ENCODE data around the gene DUSP22.

DUSP22 gene

GRCh38 chr6:313087-313486 lies 20.8 kb downstream of the DUSP22 start:
- no CpG with 5 or more reads among the region's 2 CpGs for WGBS (ENCODE audit: extremely low coverage, insufficient coverage, low lambda C conversion rate)
- Histone ChIP-seq H3K23ac (ENCODE audit: low read length) (no peak overlapping the region), H3K9ac (ENCODE audit: low read length) (no peak overlapping the region)

GRCh38 chr6:313917-314316 lies 21.6 kb downstream of the DUSP22 start:
- no peaks in the 10 kb centered on the region for H3K79me2 ChIP-seq (ENCODE audit: control insufficient read depth, insufficient read depth, low read length)
- no CpG with 5 or more reads among the region's 10 CpGs for WGBS (ENCODE audit: extremely low coverage, insufficient coverage, low lambda C conversion rate)
- H3K27ac ChIP-seq (ENCODE audit: low read depth, low read length), result no peak overlapping the region
- no peak overlapping the region for H3K23ac ChIP-seq (ENCODE audit: low read length)
- H4K5ac ChIP-seq (ENCODE audit: low read length), result no peak overlapping the region
- H3K4ac ChIP-seq (ENCODE audit: low read depth, low read length), result no peak overlapping the region
- no peak overlapping the region for H2BK120ac ChIP-seq (ENCODE audit: low read depth, low read length)
- no peak overlapping the region for H3K56ac ChIP-seq (ENCODE audit: low read length)
- no peaks in the 10 kb centered on the region for H3K27me3 ChIP-seq (ENCODE audit: insufficient read depth, low read length, poor library complexity)
- no peak for DNase-seq
- H2AK5ac ChIP-seq (ENCODE audit: low read length), result no peak overlapping the region
- no peak overlapping the region for H4K8ac ChIP-seq (ENCODE audit: low read depth, low read length)
- no peak overlapping the region for H3K9ac ChIP-seq (ENCODE audit: low read length)
- H3K4me2 ChIP-seq (ENCODE audit: low read length), result no peak overlapping the region
- H3K18ac ChIP-seq (ENCODE audit: low read length), result no peak overlapping the region
- no peak overlapping the region for H3K4me3 ChIP-seq (ENCODE audit: low read length)
- no peaks in the 10 kb centered on the region for H3K4me1 ChIP-seq (ENCODE audit: control insufficient read depth, low read depth, low read length)
- no peak overlapping the region for H2BK15ac ChIP-seq (replicated peaks; ENCODE audit: low read depth)
- H2BK5ac ChIP-seq (ENCODE audit: low read length), result no peak overlapping the region
- H3K79me1 ChIP-seq (ENCODE audit: low read length), result no peaks in the 10 kb centered on the region
- H3K36me3 ChIP-seq (ENCODE audit: control insufficient read depth, insufficient read depth, low read length), result no peaks in the 10 kb centered on the region

More at GRCh38 chr6:313087-313486, 20.8 kb downstream of the DUSP22 start:
- Histone ChIP-seq H2BK15ac (replicated peaks; ENCODE audit: low read depth) (no peak overlapping the region), H3K56ac (ENCODE audit: low read length) (no peak overlapping the region), H3K4me3 (ENCODE audit: low read length) (no peak overlapping the region), H3K4ac (ENCODE audit: low read depth, low read length) (no peak overlapping the region), H3K27me3 (ENCODE audit: insufficient read depth, low read length, poor library complexity) (no peaks in the 10 kb centered on the region), H4K8ac (ENCODE audit: low read depth, low read length) (no peak overlapping the region), H3K79me1 (ENCODE audit: low read length) (no peaks in the 10 kb centered on the region), H3K79me2 (ENCODE audit: control insufficient read depth, insufficient read depth, low read length) (no peaks in the 10 kb centered on the region), H3K4me1 (ENCODE audit: control insufficient read depth, low read depth, low read length) (no peaks in the 10 kb centered on the region), H3K18ac (ENCODE audit: low read length) (no peak overlapping the region), H2BK5ac (ENCODE audit: low read length) (no peak overlapping the region), H2BK120ac (ENCODE audit: low read depth, low read length) (no peak overlapping the region), H3K36me3 (ENCODE audit: control insufficient read depth, insufficient read depth, low read length) (no peaks in the 10 kb centered on the region), H3K4me2 (ENCODE audit: low read length) (no peak overlapping the region), H2AK5ac (ENCODE audit: low read length) (no peak overlapping the region), H3K27ac (ENCODE audit: low read depth, low read length) (no peak overlapping the region), H4K5ac (ENCODE audit: low read length) (no peak overlapping the region)
- no peak for DNase-seq

- DNase-seq, result no peak
- no peak overlapping the region for H3K23ac ChIP-seq (ENCODE audit: low read length)
- no peaks in the 10 kb centered on the region for H3K4me1 ChIP-seq (ENCODE audit: control insufficient read depth, low read depth, low read length)
- H2AK5ac ChIP-seq (ENCODE audit: low read length), result no peak overlapping the region
- H3K18ac ChIP-seq (ENCODE audit: low read length), result no peak overlapping the region
- no peak overlapping the region for H3K9ac ChIP-seq (ENCODE audit: low read length)
- no peaks in the 10 kb centered on the region for H3K79me2 ChIP-seq (ENCODE audit: control insufficient read depth, insufficient read depth, low read length)
- H4K8ac ChIP-seq (ENCODE audit: low read depth, low read length), result no peak overlapping the region
- H3K27me3 ChIP-seq (ENCODE audit: insufficient read depth, low read length, poor library complexity), result no peaks in the 10 kb centered on the region
- WGBS (ENCODE audit: extremely low coverage, insufficient coverage, low lambda C conversion rate), result no CpG with 5 or more reads among the region's 5 CpGs
- H4K5ac ChIP-seq (ENCODE audit: low read length), result no peak overlapping the region
- no peak overlapping the region for H3K4me2 ChIP-seq (ENCODE audit: low read length)
- H3K4me3 ChIP-seq (ENCODE audit: low read length), result no peak overlapping the region
- H3K4ac ChIP-seq (ENCODE audit: low read depth, low read length), result no peak overlapping the region
- H3K36me3 ChIP-seq (ENCODE audit: control insufficient read depth, insufficient read depth, low read length), result no peaks in the 10 kb centered on the region
- H2BK15ac ChIP-seq (replicated peaks; ENCODE audit: low read depth), result no peak overlapping the region
- no peak overlapping the region for H2BK5ac ChIP-seq (ENCODE audit: low read length)
- H3K56ac ChIP-seq (ENCODE audit: low read length), result no peak overlapping the region
- no peaks in the 10 kb centered on the region for H3K79me1 ChIP-seq (ENCODE audit: low read length)
- no peak overlapping the region for H2BK120ac ChIP-seq (ENCODE audit: low read depth, low read length)
- no peak overlapping the region for H3K27ac ChIP-seq (ENCODE audit: low read depth, low read length)
Observed at GRCh38 chr6:314377-314776, 22.1 kb downstream of the DUSP22 start.

- no peak overlapping the region for H3K4me3 ChIP-seq (ENCODE audit: low read length)
- no peak overlapping the region for H4K5ac ChIP-seq (ENCODE audit: low read length)
- no peak overlapping the region for H2AK5ac ChIP-seq (ENCODE audit: low read length)
- no peaks in the 10 kb centered on the region for H3K79me1 ChIP-seq (ENCODE audit: low read length)
- WGBS (ENCODE audit: extremely low coverage, insufficient coverage, low lambda C conversion rate), result no CpG with 5 or more reads among the region's 6 CpGs
- H3K4me2 ChIP-seq (ENCODE audit: low read length), result no peak overlapping the region
- H3K23ac ChIP-seq (ENCODE audit: low read length), result no peak overlapping the region
- H3K56ac ChIP-seq (ENCODE audit: low read length), result no peak overlapping the region
- no peak overlapping the region for H2BK120ac ChIP-seq (ENCODE audit: low read depth, low read length)
- DNase-seq, result no peak
- H3K27ac ChIP-seq (ENCODE audit: low read depth, low read length), result no peak overlapping the region
- no peak overlapping the region for H3K9ac ChIP-seq (ENCODE audit: low read length)
- H2BK5ac ChIP-seq (ENCODE audit: low read length), result no peak overlapping the region
- H3K27me3 ChIP-seq (ENCODE audit: insufficient read depth, low read length, poor library complexity), result no peaks in the 10 kb centered on the region
- H3K4me1 ChIP-seq (ENCODE audit: control insufficient read depth, low read depth, low read length), result no peaks in the 10 kb centered on the region
- H4K8ac ChIP-seq (ENCODE audit: low read depth, low read length), result no peak overlapping the region
- no peak overlapping the region for H3K18ac ChIP-seq (ENCODE audit: low read length)
- H3K36me3 ChIP-seq (ENCODE audit: control insufficient read depth, insufficient read depth, low read length), result no peaks in the 10 kb centered on the region
- H3K4ac ChIP-seq (ENCODE audit: low read depth, low read length), result no peak overlapping the region
- no peaks in the 10 kb centered on the region for H3K79me2 ChIP-seq (ENCODE audit: control insufficient read depth, insufficient read depth, low read length)
- no peak overlapping the region for H2BK15ac ChIP-seq (replicated peaks; ENCODE audit: low read depth)
Observed at GRCh38 chr6:315226-315625, 22.9 kb downstream of the DUSP22 start.

- no peak overlapping the region for H3K4ac ChIP-seq (ENCODE audit: low read depth, low read length)
- no peak overlapping the region for H3K27ac ChIP-seq (ENCODE audit: low read depth, low read length)
- no peaks in the 10 kb centered on the region for H3K36me3 ChIP-seq (ENCODE audit: control insufficient read depth, insufficient read depth, low read length)
- H3K4me1 ChIP-seq (ENCODE audit: control insufficient read depth, low read depth, low read length), result no peaks in the 10 kb centered on the region
- no peak overlapping the region for H3K9ac ChIP-seq (ENCODE audit: low read length)
- no peaks in the 10 kb centered on the region for H3K79me2 ChIP-seq (ENCODE audit: control insufficient read depth, insufficient read depth, low read length)
- no peak overlapping the region for H4K8ac ChIP-seq (ENCODE audit: low read depth, low read length)
- WGBS (ENCODE audit: extremely low coverage, insufficient coverage, low lambda C conversion rate), result no CpG with 5 or more reads among the region's 10 CpGs
- no peaks in the 10 kb centered on the region for H3K79me1 ChIP-seq (ENCODE audit: low read length)
- no peaks in the 10 kb centered on the region for H3K27me3 ChIP-seq (ENCODE audit: insufficient read depth, low read length, poor library complexity)
- no peak overlapping the region for H2AK5ac ChIP-seq (ENCODE audit: low read length)
- no peak overlapping the region for H3K18ac ChIP-seq (ENCODE audit: low read length)
- H3K23ac ChIP-seq (ENCODE audit: low read length), result no peak overlapping the region
- H2BK5ac ChIP-seq (ENCODE audit: low read length), result no peak overlapping the region
- H3K56ac ChIP-seq (ENCODE audit: low read length), result no peak overlapping the region
- no peak overlapping the region for H2BK15ac ChIP-seq (replicated peaks; ENCODE audit: low read depth)
- H4K5ac ChIP-seq (ENCODE audit: low read length), result no peak overlapping the region
- no peak overlapping the region for H3K4me3 ChIP-seq (ENCODE audit: low read length)
- DNase-seq, result peak; percentile 30
- H3K4me2 ChIP-seq (ENCODE audit: low read length), result no peak overlapping the region
- no peak overlapping the region for H2BK120ac ChIP-seq (ENCODE audit: low read depth, low read length)
Observed at GRCh38 chr6:315921-316752, 23.9 kb downstream of the DUSP22 start.

GRCh38 chr6:316753-317038 lies 24.4 kb downstream of the DUSP22 start:
- H3K79me2 ChIP-seq (ENCODE audit: control insufficient read depth, insufficient read depth, low read length), result no peaks in the 10 kb centered on the region
- no peak overlapping the region for H2BK5ac ChIP-seq (ENCODE audit: low read length)
- no peak for DNase-seq

More at GRCh38 chr6:316753-317038, 24.4 kb downstream of the DUSP22 start:
- H4K8ac ChIP-seq (ENCODE audit: low read depth, low read length), result no peak overlapping the region
- no peak overlapping the region for H3K4me2 ChIP-seq (ENCODE audit: low read length)
- H3K56ac ChIP-seq (ENCODE audit: low read length), result no peak overlapping the region
- no peaks in the 10 kb centered on the region for H3K27me3 ChIP-seq (ENCODE audit: insufficient read depth, low read length, poor library complexity)
- H4K5ac ChIP-seq (ENCODE audit: low read length), result no peak overlapping the region
- no peak overlapping the region for H3K4me3 ChIP-seq (ENCODE audit: low read length)
- no peak overlapping the region for H3K18ac ChIP-seq (ENCODE audit: low read length)
- no peak overlapping the region for H3K27ac ChIP-seq (ENCODE audit: low read depth, low read length)
- H3K4me1 ChIP-seq (ENCODE audit: control insufficient read depth, low read depth, low read length), result no peaks in the 10 kb centered on the region
- no peak overlapping the region for H2AK5ac ChIP-seq (ENCODE audit: low read length)
- no peaks in the 10 kb centered on the region for H3K79me1 ChIP-seq (ENCODE audit: low read length)
- H2BK15ac ChIP-seq (replicated peaks; ENCODE audit: low read depth), result no peak overlapping the region
- H3K4ac ChIP-seq (ENCODE audit: low read depth, low read length), result no peak overlapping the region
- no peak overlapping the region for H3K9ac ChIP-seq (ENCODE audit: low read length)
- no peak overlapping the region for H2BK120ac ChIP-seq (ENCODE audit: low read depth, low read length)
- no peaks in the 10 kb centered on the region for H3K36me3 ChIP-seq (ENCODE audit: control insufficient read depth, insufficient read depth, low read length)
- no peak overlapping the region for H3K23ac ChIP-seq (ENCODE audit: low read length)

All from mesendoderm (in vitro differentiated cells).